Measurements from ENCODE around the gene CHAC2.
"Not testable (repeated sequence)": the region's sequence is repeated elsewhere in the genome, so short reads cannot be mapped to it uniquely, and the experiment has no call there.

The CHAC2 gene

DNA sequence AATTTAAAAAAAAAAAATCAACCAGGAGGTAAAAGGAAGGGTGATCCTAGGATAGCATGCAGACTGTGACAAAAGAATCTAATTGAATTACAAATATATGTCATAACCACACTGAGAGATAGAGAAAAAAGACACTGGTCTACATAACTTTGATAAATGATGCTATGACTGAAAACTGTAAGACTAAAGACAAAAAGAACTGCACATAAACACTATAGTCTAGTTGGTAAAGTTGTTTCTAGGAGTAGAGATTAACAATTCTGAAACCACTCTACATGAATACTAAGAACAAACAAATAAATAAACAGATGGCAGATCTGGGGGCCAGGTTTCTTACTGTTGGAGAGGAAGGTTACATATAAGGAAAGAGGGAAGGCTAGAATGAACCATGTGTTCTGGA, 14.6 kb upstream of the CHAC2 start:
- Mint-ChIP-seq H3K27me3 (no peaks in the 10 kb centered on the region), H3K27ac (no peak overlapping the region), H3K36me3 (ENCODE audit: low read depth) (peaks cover 53% of the 10 kb centered on the region), H3K4me3 (no peak overlapping the region), H3K9me3 (no peaks in the 10 kb centered on the region), H3K4me1 (ENCODE audit: low read depth) (no peaks in the 10 kb centered on the region)
- intact Hi-C loops (cut with micrococcal nuclease): no loop called here

DNA sequence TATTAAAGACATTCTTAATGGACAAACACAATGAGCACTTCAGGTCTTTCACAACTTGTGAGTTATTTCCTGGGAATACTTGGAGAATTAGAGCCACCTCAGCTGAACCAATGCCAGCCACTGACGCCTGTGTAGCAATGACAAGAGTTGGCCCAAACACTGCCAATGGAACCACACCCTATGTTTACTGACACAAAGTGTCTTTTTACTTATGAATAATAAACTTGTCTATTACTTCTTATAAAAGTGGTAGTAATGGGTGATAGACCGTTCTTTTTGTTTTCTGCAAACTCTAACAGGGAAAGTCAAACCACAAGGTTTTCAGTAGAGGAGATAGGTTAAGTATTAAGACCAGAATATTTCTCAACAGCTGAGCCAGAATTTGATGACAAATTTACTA, 12.5 kb upstream of the CHAC2 start:
- Mint-ChIP-seq H3K27me3 (no peaks in the 10 kb centered on the region), H3K4me3 (no peak overlapping the region), H3K4me1 (ENCODE audit: low read depth) (no peaks in the 10 kb centered on the region), H3K36me3 (ENCODE audit: low read depth) (peaks cover 45% of the 10 kb centered on the region), H3K9me3 (no peaks in the 10 kb centered on the region), H3K27ac (no peak overlapping the region)
- intact Hi-C loops (cut with micrococcal nuclease): no loop called here

DNA sequence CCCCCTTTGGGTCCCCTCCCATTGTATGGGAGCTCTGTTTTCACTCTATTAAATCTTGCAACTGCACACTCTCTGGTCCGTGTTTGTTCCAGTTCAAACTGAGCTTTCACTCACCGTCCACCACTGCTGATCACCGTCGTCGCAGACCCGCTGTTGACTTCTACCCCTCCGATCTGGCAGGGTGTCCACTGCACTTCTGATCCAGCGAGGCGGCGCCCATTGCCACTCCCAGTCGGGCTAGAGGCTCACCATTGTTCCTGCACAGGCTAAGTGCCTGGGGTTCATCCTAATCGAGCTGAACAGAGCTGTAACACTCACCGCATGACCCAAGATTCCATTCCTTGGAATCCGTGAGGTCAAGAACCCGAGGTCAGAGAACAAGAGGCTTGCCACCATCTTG, 11.0 kb upstream of the CHAC2 start:
- no peak overlapping the region for H3K4me3 Mint-ChIP-seq
- intact Hi-C loops (cut with micrococcal nuclease): no loop called here
- no peaks in the 10 kb centered on the region for H3K27me3 Mint-ChIP-seq
- H3K9me3 Mint-ChIP-seq: no peaks in the 10 kb centered on the region
- no peaks in the 10 kb centered on the region for H3K4me1 Mint-ChIP-seq (ENCODE audit: low read depth)
- H3K36me3 Mint-ChIP-seq (ENCODE audit: low read depth): peaks cover 52% of the 10 kb centered on the region
- no peak overlapping the region for H3K27ac Mint-ChIP-seq

DNA sequence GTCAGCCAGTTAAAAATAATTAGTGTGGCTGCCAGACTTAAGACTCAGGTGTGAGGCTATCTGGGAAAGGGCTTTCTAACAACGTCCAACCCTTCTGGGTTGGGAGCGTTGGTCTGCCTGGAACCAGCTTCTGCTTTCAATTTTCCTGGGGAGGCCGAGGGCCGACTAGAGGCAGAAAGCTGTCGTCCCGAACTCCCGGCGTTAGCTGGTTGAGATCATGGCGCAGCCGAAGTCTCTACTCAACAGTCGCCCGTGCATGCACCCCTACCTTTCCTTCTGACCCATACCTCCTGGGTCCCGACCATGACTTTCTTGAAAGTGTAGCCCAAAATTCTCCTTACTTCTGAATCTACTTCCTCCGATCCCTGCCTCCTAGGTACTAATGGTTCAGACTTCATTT, 10.4 kb upstream of the CHAC2 start:
- H3K27me3 Mint-ChIP-seq; H3K9me3 Mint-ChIP-seq; intact Hi-C loops (cut with micrococcal nuclease); H3K27ac Mint-ChIP-seq; H3K4me1 Mint-ChIP-seq (ENCODE audit: low read depth); H3K4me3 Mint-ChIP-seq: not testable (repeated sequence)
- H3K36me3 Mint-ChIP-seq (ENCODE audit: low read depth): peaks cover 57% of the 10 kb centered on the region

DNA sequence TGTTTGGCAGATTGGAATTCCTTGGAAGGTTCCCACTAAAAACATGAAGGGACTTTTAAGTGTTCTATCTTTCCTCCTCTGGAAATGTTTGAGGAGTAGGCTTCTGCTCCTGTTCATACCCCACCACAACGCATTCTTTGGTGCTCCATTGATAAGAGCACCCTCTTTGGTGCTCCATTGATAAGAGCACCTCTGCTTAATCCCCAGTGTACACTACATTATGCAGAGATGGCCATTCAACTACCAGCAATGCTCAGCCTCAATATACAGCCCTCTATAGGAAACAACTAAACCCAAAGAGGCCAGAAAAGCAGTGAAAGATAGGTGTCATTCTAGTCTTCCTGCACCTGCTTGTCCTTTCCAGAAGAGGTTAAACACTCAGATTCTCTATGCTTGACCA, 1.8 kb upstream of the CHAC2 start:
- Mint-ChIP-seq H3K36me3 (ENCODE audit: low read depth) (peaks cover 44% of the 10 kb centered on the region), H3K9me3 (no peaks in the 10 kb centered on the region), H3K4me3 (no peak overlapping the region), H3K27me3 (no peaks in the 10 kb centered on the region), H3K4me1 (ENCODE audit: low read depth) (peaks cover 6% of the 10 kb centered on the region), H3K27ac (no peak overlapping the region)
- intact Hi-C loops (cut with micrococcal nuclease): loop anchor here (2.0 to 10.0 kb wide), 2 partner anchors 21 to 349 kb away; partner anchors contain the start of genes ACYP2, ASB3 and ERLEC1

DNA sequence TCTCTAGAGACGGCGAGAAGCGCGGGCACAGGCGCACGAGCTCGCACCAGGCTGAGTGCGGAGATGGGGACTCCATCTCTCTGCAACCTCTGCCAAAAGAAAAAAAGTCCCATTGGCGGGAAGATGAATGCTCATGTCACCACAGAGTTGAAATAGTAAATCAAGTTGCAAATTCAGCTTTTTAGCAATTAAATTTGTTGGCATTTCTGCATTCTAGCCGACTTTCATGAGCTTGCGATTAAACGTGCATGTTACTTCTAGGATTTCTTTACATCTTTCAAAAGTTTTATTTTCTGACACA, 588 bp downstream of the CHAC2 start:
- H3K36me3 Mint-ChIP-seq (ENCODE audit: low read depth): peaks cover 29% of the 10 kb centered on the region
- no peaks in the 10 kb centered on the region for H3K9me3 Mint-ChIP-seq
- intact Hi-C loops (cut with micrococcal nuclease): loop anchor here (10.0 kb wide), 1 partner anchor 347 kb away; the partner anchor contains the start of gene ACYP2
- peak overlapping the region; percentile 86 for H3K27ac Mint-ChIP-seq
- H3K27me3 Mint-ChIP-seq: no peaks in the 10 kb centered on the region
- peaks cover 6% of the 10 kb centered on the region for H3K4me1 Mint-ChIP-seq (ENCODE audit: low read depth)
- peak overlapping the region; percentile 91 for H3K4me3 Mint-ChIP-seq

DNA sequence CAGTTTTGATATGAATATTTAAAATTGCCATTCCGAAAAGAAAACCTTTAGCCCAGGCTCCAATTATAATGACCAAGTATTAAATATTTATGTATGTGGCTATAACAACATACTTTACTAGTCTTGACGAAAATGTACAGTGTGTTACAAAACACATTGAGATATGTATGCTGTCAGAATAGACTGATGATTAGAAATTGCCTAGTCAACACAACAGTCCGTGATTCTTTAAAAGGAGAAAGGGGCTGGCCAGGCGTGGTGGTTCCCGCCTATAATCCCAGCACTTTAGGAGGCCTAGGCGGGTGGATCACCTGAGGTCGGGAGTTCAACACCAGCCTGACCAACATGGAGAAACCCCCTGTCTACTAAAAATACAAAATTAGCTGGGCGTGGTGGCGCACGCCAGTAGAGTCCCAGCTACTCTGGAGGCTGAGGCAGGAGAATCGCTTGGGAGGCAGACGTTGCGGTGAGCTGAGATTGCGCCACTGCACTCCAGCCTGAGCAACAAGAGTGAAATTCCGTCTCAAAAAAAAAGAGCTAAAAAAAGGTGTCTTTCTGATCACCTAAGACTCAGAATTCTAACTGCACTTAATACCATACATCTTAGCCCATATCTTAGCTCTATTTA, 1.8 kb downstream of the CHAC2 start:
- Mint-ChIP-seq H3K27me3 (no peaks in the 10 kb centered on the region), H3K36me3 (ENCODE audit: low read depth) (peaks cover 24% of the 10 kb centered on the region), H3K4me3 (no peak overlapping the region), H3K9me3 (no peaks in the 10 kb centered on the region), H3K4me1 (ENCODE audit: low read depth) (peaks cover 6% of the 10 kb centered on the region), H3K27ac (no peak overlapping the region)
- intact Hi-C loops (cut with micrococcal nuclease): loop anchor here (10.0 kb wide), 1 partner anchor 345 kb away; the partner anchor contains the start of gene ACYP2

DNA sequence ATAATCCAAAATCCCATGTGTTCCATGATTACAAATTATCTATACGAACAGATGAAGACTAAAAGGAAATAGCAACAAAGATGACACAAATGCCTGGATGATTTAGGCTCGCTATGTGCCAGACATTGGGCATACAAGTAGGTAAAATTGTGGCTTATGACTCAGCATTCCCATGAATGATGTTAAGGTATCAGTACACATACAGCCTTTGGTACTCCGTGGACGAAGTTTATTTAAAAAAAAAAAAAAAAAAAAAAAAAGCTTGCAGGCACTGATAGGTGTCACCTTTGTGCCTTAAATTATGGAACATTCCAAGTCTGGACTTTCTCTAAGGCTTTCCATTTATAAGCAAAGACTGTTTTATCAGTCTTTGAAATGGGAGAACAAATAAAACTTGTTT, 2.7 kb downstream of the CHAC2 start:
- no peaks in the 10 kb centered on the region for H3K27me3 Mint-ChIP-seq
- H3K9me3 Mint-ChIP-seq: no peaks in the 10 kb centered on the region
- H3K36me3 Mint-ChIP-seq (ENCODE audit: low read depth): peaks cover 18% of the 10 kb centered on the region
- no peak overlapping the region for H3K27ac Mint-ChIP-seq
- intact Hi-C loops (cut with micrococcal nuclease): no loop called here
- H3K4me3 Mint-ChIP-seq: no peak overlapping the region
- peaks cover 6% of the 10 kb centered on the region for H3K4me1 Mint-ChIP-seq (ENCODE audit: low read depth)

DNA sequence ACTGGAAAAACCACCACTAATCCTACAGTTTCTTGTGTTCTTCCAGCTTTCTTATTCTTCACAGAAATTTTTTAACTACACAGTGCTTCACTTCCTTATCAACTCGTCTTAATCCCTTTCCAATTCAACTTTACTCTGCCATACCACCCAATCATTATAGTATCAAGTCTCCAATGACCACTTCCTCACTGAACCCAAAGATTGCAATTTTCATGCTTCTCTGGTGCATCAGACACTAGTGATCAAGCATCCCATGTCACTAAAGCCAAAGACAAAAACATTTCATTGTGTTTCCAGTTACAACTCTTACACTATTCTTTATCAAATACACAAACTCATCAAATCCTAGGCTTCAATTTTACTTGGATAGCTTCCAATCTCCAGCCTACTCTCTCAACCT, 9.5 kb downstream of the CHAC2 start:
- Mint-ChIP-seq H3K27ac (no peak overlapping the region), H3K4me3 (no peak overlapping the region), H3K36me3 (ENCODE audit: low read depth) (peaks cover 25% of the 10 kb centered on the region), H3K4me1 (ENCODE audit: low read depth) (peaks cover 25% of the 10 kb centered on the region), H3K27me3 (no peaks in the 10 kb centered on the region), H3K9me3 (no peaks in the 10 kb centered on the region)
- intact Hi-C loops (cut with micrococcal nuclease): no loop called here

DNA sequence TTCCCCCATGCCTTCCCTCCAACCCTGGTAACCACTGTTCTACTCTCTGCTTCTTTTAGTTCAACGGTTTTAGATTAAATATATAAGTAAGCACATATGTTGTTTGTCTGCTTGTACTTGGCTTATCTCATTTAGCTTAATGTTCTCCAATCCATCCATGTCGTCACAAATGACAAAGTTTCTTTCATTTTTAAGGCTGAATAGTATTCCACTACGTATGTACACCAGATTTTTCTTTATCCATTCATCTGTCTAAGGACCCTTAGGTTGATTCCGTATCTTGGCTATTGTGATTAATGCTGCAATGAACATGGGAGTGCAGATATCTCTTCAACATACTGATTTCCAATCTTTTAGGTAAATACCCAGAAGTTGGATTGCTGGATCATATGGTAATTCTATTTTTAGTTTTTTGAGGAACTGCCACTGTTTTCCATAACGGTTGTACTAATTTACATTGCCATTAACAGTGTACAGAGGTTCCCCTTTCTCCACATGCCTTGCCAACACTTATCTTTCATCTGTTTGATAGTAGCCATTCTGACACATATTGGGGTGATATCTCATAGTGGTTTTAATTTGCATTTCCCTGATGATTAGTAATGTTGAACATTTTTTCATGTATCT, 11.0 kb downstream of the CHAC2 start:
- Mint-ChIP-seq H3K4me3 (no peak overlapping the region), H3K27ac (peak overlapping the region; percentile 53), H3K4me1 (ENCODE audit: low read depth) (peaks cover 25% of the 10 kb centered on the region), H3K9me3 (no peaks in the 10 kb centered on the region), H3K27me3 (no peaks in the 10 kb centered on the region), H3K36me3 (ENCODE audit: low read depth) (peaks cover 24% of the 10 kb centered on the region)
- intact Hi-C loops (cut with micrococcal nuclease): no loop called here

DNA sequence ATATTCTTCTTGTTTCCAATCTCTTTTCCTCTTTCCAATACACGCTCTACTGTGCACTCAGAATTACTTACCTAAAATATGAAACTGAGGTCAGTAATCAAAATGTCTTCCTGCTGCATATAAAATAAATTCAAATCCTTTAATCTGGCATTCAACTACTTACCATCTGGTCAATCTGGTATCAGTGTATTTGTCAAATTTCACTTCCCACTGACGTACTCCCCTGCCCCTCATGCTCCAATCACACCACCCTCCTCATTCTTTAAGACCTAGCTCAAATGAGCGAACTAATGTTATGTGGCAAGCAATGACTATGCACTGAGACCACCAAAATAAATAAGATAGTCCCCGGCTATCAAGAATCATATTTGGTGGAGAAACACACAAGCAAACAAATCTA, 12.5 kb downstream of the CHAC2 start:
- Mint-ChIP-seq H3K36me3 (ENCODE audit: low read depth) (peaks cover 18% of the 10 kb centered on the region), H3K27ac (peak overlapping the region; percentile 26), H3K9me3 (no peaks in the 10 kb centered on the region), H3K4me3 (no peak overlapping the region), H3K4me1 (ENCODE audit: low read depth) (peaks cover 34% of the 10 kb centered on the region), H3K27me3 (no peaks in the 10 kb centered on the region)
- intact Hi-C loops (cut with micrococcal nuclease): no loop called here

DNA sequence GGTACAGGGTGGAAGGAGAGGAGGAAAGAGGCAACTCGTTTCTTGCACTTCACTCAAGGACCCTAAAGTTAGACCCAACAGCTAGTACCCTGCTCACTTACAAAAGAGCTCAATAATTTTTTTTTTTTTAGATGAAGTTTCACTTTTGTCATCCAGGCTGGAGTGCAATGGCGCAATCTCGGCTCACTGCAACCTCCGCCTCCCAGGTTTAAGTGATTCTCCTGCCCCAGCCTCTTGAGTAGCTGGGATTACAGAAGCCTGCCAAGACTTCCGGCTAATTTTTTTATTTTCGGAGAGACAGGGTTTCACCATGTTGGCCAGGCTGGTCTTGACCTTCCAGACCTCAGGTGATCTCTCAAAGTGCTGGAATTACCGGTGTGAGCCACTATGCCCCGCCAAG, 15.1 kb downstream of the CHAC2 start:
- H3K27me3 Mint-ChIP-seq: no peaks in the 10 kb centered on the region
- no peak overlapping the region for H3K4me3 Mint-ChIP-seq
- H3K36me3 Mint-ChIP-seq (ENCODE audit: low read depth): peaks cover 37% of the 10 kb centered on the region
- H3K9me3 Mint-ChIP-seq: no peaks in the 10 kb centered on the region
- intact Hi-C loops (cut with micrococcal nuclease): no loop called here
- peaks cover 41% of the 10 kb centered on the region for H3K4me1 Mint-ChIP-seq (ENCODE audit: low read depth)
- no peak overlapping the region for H3K27ac Mint-ChIP-seq

DNA sequence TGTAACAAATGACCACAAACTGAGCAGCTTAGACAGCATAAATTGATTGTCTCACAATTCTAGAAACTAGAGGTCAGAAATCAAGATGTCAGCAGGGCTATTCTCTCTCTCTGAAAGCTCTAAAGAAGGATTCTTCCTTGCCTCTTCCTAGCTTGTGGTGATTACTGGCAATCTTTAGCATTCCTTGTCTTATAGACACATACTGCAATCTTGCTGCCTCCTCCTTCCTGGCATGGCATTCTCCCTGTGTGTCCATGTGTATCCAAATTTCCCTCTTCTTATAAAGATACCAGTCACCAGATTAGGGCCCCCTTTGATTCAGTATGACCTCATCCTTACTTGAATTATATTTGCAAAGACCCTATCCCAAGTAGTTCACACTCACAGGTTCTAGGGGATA, 16.8 kb downstream of the CHAC2 start:
- Mint-ChIP-seq H3K9me3 (no peaks in the 10 kb centered on the region), H3K4me1 (ENCODE audit: low read depth) (peaks cover 39% of the 10 kb centered on the region), H3K27me3 (no peaks in the 10 kb centered on the region), H3K36me3 (ENCODE audit: low read depth) (peaks cover 38% of the 10 kb centered on the region), H3K4me3 (no peak overlapping the region), H3K27ac (no peak overlapping the region)
- intact Hi-C loops (cut with micrococcal nuclease): no loop called here

DNA sequence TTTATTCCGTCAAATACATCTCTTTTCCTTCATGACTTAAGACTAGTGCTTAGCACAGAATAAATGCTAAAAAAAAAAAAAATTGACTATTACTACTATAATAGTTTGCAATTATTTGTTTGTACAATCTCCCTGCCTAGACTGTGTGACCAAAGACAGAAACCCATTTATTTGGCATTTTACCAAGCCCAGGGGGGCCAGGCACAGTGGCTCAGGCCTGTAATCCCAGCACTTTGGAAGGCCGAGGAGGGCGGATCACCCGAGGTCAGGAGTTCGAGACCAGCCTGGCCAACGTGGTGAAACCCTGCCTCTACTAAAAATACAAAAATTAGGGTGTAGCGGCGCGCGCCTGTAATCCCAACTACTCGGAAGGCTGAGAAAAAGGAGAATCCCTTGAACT, 17.8 kb downstream of the CHAC2 start:
- Mint-ChIP-seq H3K9me3 (no peaks in the 10 kb centered on the region), H3K27me3 (no peaks in the 10 kb centered on the region), H3K36me3 (ENCODE audit: low read depth) (peaks cover 31% of the 10 kb centered on the region), H3K4me1 (ENCODE audit: low read depth) (peaks cover 32% of the 10 kb centered on the region), H3K4me3 (peak overlapping the region; percentile 97), H3K27ac (peak overlapping the region; percentile 92)
- intact Hi-C loops (cut with micrococcal nuclease): no loop called here

DNA sequence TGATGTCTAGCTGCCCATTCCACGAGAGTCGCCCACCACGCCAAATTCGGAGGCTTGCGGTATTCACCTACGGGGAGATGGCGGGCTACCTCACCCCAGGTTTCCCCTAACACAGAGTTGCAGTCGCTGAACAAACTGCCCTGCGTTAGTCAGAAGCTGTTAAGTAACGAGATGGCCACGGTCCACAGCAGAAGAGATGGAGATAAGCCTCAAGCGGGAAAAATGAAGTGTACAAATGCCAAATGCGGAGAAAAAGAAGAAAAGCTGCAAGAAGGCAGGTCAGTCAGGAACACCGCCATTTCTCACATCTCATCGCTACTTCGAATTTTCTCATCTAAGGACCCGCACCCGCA, 18.7 kb downstream of the CHAC2 start:
- H3K27ac Mint-ChIP-seq: peak overlapping the region; percentile 92
- peaks cover 32% of the 10 kb centered on the region for H3K4me1 Mint-ChIP-seq (ENCODE audit: low read depth)
- peak overlapping the region; percentile 97 for H3K4me3 Mint-ChIP-seq
- no peaks in the 10 kb centered on the region for H3K27me3 Mint-ChIP-seq
- H3K9me3 Mint-ChIP-seq: no peaks in the 10 kb centered on the region
- intact Hi-C loops (cut with micrococcal nuclease): loop anchor here (2.0 kb wide), 1 partner anchor 20 kb away; the partner anchor contains the start of gene CHAC2
- H3K36me3 Mint-ChIP-seq (ENCODE audit: low read depth): peaks cover 29% of the 10 kb centered on the region
